Hippocampal formation (tissue), 2 donors: ENCODE results near the gene WWTR1.
A peak's percentile ranks its signal among the peaks of the same experiment; 100 is the strongest.

Source experiments
- DNase-seq, 2 donors: peaks; one replicate each; lab custom pipeline; 2025; lab: John Stamatoyannopoulos, UW

Gene WWTR1

DNA sequence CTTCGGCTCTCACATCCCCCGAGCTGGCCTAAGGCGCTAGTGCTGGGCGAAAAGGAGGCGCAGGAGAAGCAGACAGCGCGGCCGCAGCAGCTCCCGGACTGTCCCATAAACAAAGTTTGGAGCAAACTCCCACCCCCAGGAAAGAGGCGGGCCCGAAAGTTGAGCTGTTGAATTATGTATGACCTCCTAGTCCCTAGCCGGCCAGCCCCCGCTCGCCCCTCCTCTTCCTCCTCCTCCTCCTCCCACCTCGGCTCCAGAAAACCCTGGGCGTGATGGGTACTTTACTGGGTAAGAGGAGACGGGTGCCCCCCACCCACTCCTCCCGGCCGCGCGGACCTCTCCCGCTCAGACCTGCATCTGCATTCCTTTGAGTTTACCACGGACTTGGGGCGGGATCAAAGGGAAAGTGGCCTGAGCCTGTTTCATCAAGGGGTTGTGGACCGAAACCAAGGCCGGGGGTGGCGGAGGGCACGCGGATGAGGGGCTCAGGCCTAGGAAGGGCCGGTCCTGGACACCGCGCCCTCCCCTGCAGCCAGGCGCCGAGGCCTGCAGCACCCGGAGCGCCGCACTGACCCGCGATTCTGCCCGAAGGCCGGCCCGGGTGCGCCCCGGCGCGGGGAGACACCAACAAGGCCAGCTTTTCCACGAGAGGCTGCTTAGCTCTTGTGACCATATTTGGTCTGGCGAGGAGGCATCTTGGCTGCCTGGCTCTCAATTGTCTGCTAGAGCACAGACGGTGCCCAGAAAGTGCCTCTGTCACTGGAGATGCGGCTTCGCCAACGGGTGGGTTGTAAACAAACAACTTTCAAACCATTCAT is at the start of gene WWTR1:
WWTR1 (minus strand) TSS at position 100 of the 818 bp plus-strand sequence. CDS start 719 bp downstream, outside the sequence.
- DNase-seq = peak; percentile 76 to 78

DNA sequence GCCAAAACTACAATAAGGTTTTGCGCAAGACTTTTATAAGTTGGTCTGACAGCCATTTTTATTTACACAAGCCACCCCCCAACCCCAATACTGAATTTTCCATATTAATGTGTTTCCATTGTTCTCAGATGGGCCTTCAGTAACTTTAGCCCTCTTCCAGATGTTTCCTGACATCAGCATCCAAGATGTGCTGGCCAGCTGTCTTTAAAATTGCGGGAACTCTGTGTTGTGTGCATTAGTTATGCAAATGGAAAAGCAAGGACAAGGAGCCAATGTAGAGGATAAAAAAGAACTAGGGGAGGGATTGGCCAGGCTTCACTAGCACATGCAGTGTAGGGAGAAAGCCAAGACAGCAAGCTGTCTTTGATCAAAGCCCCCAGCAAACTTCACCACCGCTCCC is 49.1 kb upstream of the WWTR1 start:
- DNase-seq = peak in 1 of 2 donors; percentile 9

DNA sequence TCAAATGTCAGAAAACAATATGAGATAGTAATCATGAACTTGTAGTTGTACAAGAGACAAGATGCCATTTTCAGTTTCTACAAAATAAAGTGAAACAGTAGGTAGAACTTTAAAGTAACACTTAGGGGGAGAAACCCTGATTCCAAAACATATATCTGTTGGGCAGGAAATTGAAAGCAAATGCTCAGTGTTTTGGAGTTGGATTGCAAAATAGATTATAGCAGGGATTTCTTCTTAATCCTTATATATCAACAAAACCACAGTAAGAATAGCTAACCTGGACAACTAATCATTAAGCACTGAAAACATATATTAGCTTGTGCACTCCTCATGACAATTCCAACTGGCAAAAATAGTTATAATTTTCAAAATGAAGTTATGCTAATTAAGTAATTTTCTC is 47.6 kb upstream of the WWTR1 start:
- DNase-seq = no peak

GRCh38 chr3:149703466-149703865 is 45.6 kb upstream of the WWTR1 start:
- no peak for DNase-seq

GRCh38 chr3:149702691-149703441 is 45.0 kb upstream of the WWTR1 start:
- no peak for DNase-seq

GRCh38 chr3:149701977-149702350 is 44.1 kb upstream of the WWTR1 start:
- no peak for DNase-seq

- no peak for DNase-seq
These were observed 43.6 kb upstream of the WWTR1 start for GRCh38 chr3:149701206-149701976.

DNA sequence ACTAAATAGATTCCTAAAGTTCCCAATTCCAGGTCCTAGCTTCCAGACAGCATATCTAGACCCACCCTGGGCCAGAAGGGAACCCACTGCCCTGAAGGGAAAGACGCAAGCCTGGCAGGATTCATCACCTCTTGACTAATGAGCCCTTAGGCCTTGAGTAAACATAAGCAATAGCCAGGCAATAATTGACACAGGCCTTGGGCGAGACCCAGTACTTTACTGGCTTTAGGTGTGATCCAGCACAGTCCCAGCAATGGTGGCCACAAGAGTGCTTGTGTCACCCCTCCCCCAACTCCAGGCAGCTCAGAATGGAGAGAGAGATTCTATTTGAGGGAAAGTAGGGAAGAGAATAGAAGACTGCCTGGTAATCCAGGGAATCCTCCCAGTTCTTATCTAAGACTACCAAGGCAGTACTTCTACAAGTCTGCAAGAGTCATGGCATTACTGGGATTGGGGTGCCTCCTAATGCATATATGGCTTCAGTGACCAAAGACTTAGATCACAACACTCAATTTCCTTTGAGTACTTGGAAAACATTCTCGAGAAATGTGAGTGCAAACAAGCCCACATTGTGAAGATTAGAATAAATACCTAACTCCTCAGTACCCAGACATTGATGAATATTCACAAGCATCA is 30.4 kb upstream of the WWTR1 start:
- no peak for DNase-seq

DNA sequence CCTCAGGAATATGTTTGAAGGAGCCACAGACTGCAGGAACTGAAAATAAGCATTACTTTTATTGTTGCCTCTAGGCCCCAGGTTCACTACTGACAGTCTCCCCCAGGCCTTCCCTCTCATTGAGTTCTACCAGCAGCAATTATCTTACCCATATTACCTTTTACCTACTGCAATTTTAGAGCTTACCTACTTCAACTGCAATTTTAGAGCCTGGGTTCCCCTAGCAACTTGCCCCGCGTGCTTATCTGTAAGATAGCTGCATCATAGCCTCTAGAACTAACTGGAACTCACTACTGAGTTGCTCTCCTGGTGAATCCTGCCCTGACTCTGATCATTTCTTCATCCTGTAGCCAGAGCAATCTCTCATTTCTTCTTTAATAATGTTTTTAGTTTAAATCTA is 29.2 kb upstream of the WWTR1 start:
- no peak for DNase-seq

DNA sequence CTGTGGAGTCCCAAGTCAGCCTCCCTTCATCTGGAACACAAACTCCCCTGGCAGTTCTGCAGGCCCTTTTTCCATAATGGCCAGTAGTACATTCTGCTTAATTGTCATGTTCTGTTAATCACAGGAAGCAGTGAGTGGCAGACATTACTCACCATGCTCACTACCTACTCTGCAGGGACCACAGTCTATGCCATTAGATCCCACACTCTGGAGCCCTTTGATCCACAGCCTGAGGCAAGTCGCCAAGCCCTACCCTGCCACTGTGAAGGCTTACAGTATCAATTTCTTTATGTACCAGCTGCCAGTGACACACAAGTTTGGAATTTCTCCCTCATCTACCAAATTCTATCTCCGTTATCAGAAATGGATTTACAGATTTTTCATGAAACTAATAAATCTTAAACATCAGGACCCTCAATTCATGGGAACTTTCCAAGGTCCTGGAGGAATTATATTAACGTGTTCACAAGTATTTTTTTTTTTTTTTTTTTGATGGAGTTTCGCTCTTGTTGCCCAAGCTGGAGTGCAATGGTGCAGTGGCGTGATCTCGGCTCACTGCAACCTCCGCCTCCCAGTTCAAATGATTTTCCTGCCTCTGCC is 20.6 kb upstream of the WWTR1 start:
- DNase-seq = no peak

GRCh38 chr3:149673393-149673792 is 15.6 kb upstream of the WWTR1 start:
- no peak for DNase-seq

- no peak for DNase-seq
These were observed 13.1 kb upstream of the WWTR1 start for GRCh38 chr3:149670742-149671492.

GRCh38 chr3:149667576-149667975 is 9.8 kb upstream of the WWTR1 start:
- no peak for DNase-seq

GRCh38 chr3:149663966-149664365 is 6.1 kb upstream of the WWTR1 start:
- no peak for DNase-seq

DNA sequence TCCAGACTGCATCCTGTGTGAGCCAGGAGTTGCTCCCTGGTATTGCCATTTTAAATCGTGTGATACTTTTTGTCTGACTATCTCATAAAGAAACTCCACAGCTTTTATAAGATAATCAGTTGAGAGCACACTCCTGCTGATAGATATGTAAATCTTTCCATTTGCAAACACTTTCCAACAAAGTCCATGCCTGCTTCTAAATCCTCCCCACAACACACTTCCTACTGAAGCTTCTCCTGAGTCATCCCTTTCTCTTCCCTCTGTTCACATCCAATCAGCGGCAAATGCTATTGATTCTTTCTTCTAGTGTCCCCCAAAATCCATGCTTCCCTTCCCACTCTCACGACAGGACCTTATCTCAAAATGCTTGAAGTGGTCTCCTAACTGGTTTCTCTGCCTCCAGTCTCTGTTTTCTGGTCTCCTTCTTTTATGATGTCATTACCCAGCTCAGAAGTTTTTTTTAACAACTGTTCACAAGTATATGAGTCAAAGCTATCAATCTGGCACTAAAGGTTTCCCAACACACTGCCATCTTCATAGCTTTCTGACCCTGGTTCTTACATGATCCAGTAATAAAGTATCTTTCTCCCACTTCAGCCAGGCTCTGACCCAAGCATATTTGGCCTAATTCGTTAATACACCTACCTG is 4.5 kb upstream of the WWTR1 start:
- no peak for DNase-seq

DNA sequence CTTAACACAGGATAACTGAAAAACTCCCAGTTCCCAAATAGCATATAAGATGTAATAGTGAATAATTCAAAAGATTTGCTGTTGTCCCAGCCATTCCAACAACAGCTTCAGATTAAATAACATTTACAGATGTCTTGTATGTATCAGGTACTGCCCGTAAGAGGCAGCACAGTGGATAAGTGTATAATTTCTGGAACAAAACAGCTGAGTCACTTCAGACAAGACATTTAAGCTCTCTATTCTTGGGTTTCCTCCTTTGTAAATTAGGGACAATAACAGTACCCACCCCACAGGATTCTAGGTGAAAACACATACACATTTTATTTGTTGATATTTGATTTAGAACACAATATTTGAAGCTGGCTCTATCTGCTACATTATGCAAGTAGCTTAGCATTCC is 2.6 kb upstream of the WWTR1 start:
- DNase-seq = no peak

DNA sequence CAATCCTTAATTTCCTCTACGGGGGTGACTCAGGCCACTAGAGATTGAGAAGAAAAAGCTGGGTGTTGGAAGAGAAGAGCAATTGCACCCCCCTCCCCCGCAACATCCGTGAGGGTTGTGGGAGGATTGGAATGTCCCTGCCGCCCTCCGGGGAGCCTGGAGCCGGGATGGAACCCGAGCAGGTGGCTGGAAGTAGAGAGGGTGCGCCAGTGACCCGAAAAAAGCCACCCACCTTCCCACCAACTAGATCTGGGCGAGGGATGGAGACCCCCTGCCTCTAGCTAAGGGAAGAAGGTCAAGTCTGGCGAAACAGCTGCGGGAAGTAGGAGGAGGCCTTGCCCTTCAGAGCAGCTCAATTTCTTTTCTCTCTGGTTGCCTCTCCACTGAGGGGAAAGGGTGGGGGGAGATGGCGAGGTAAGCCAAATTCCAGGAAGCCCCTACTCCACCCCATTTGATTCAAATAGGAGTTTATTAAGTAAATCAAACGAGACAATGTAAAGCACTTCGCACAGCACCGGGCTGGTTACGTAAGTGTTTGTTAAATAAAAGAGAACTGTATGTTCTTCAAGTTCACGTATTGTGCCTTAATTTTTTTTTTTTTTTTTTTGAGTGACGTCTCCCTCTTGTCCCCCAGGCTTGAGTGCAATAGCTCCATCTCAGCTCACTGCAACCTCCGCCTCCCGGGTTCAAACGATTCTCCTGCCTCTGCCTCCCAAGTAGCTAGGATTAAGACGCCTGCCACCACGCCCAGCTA is 1.1 kb upstream of the WWTR1 start:
- DNase-seq = no peak

GRCh38 chr3:149657321-149657925 is 402 bp downstream of the WWTR1 start:
- no peak for DNase-seq
